GM18517 (cell line): ENCODE measurements around the gene INAFM2.

Experiments used
- ATAC-seq: cut with Tn5 transposase; IDR thresholded peaks from one replicate; pipeline ENCODE4 v1.9.1; 2021; ENCODE audit warnings: mild to moderate bottlenecking, moderate library complexity; ENCODE audit not compliant: unreplicated experiment

INAFM2 gene

GRCh38 chr15:40305281-40305680 is 18.2 kb upstream of the INAFM2 start:
- no peak for ATAC-seq

GRCh38 chr15:40306371-40306770 is 17.1 kb upstream of the INAFM2 start:
- no peak for ATAC-seq

DNA sequence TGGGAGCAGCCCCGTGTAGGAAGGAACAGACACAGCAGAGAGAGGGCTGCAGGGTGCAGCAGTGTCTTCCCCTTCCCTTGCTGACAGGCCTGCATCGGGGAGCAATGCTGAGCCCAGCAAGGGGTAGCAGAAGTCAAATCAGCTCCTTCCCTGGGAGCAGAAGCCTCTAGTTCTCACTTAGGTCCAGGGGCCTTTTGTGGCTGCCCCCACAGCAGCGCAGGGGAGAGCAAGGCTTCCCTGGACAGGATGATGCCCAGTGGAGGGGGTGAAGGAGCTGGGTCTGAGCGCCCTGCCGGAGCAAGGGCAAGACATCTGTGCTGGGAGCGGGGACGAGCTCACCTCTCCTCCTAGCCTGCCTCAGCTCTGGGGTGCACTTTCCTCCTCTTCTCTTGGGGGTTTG is 16.6 kb upstream of the INAFM2 start:
- ATAC-seq = no peak

GRCh38 chr15:40307421-40308211 is 15.9 kb upstream of the INAFM2 start, which contains the start of gene PLCB2:
Gene PLCB2 (minus strand): TSS chr15:40307935. CDS start chr15:40307672, 263 bp downstream.
- ATAC-seq = no peak

GRCh38 chr15:40309344-40309862 is 14.1 kb upstream of the INAFM2 start:
- no peak for ATAC-seq

GRCh38 chr15:40310001-40310959 is 13.2 kb upstream of the INAFM2 start:
- no peak for ATAC-seq

GRCh38 chr15:40310993-40311392 is 12.5 kb upstream of the INAFM2 start:
- no peak for ATAC-seq

DNA sequence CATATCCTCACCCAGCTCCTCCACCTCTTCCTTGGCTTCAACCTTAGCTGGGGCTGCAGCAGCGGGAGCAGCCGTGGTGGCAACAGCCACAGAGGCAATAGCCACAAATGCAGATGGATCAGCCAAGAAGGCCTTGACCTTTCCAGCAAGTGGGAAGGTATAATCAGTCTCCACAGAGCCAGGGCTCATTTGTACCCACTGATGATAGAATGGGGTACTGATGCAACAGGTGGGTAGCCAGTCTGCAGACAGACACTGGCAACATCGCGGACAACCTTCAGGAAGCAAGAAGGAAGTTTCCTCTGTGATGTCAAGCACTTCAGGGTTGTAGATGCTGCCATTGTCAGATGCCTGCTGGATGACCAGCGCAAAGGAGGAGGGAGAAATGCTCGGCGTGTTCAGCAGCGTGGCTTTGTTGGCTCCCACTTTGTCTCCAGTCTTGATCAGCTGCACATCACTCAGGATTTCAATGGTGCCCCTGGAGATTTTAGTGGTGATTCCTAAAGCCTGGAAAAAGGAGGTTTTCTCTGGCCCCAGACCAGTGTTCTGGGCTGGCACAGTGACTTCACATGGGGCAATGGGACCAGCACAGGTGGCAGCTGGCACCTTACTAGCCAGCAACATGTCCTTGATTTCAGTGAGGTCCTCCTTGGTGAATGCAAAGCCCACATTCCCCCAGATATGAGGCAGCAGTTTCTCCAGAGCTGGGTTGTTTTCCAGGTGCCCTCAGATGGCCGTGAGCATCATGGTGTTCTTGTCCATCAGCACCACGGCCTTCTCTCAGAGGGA is 10.9 kb upstream of the INAFM2 start:
- ATAC-seq = no peak

DNA sequence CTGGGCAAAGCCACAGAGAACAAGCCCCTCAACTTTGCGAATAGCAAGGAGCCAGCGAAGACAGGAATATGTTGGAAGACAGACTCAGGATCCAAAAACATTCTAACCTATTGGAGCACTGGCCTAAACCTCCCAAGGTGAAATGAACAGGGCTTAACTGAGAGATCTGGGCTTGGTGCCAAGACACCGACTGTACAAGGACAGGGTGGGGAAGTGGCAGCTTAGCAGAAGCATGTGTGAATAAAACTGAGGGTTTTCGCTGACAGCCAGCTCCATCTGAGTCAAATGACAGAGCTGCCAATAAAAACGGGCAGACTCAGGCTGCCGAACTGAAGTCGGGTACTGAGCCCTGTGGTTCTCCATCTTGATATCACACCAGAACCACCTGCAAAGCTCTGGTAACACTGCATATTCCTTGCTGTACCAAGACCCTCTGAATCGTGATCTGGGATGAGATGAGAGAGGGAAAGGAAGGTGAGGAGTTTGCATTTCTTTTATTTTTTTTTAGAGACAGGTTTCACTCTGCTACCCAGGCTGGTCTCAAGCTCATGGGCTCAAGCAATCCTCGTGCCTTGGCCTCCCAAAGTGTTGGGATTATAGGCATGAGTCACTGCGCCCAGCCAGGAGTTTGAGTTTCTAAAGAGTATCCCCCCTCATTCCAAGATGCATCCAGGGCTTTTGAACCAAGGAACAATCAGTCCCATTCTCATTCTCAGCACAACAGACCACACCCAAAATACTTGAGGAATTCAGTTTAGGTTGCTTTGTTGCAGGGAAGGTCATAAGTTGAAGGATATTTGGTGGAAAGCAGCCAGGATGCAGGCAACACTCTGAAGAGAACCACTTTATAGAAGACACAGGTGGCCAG is 9.7 kb upstream of the INAFM2 start:
- ATAC-seq = no peak

GRCh38 chr15:40314723-40315276 is 8.7 kb upstream of the INAFM2 start:
- no peak for ATAC-seq

GRCh38 chr15:40316931-40317330 is 6.6 kb upstream of the INAFM2 start:
- no peak for ATAC-seq

- no peak for ATAC-seq
Observed at GRCh38 chr15:40317580-40317979, 5.9 kb upstream of the INAFM2 start.

- ATAC-seq = no peak
Observed at GRCh38 chr15:40320409-40320808, 3.1 kb upstream of the INAFM2 start.

DNA sequence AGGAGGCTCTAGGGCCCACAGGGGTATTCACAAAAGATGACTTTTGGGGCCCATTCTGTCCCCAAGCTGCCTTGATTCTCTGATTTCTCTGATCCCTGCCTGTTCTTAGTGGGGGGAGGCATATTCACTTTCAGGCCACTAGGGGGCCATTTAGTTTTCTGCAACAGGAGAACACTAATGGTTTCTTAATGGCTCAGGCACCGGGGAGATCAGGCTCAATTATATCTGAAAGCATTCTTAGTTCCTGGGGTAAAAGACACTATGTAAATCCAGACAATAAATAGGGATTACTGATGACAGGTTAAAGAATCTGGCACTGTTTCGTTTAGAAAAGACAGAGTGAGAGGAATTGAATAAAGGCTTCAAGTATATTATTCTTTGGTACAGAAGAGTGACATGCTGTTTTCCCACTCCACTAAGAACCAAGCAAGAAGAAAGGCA is 2.5 kb upstream of the INAFM2 start:
- ATAC-seq = peak; percentile 29

DNA sequence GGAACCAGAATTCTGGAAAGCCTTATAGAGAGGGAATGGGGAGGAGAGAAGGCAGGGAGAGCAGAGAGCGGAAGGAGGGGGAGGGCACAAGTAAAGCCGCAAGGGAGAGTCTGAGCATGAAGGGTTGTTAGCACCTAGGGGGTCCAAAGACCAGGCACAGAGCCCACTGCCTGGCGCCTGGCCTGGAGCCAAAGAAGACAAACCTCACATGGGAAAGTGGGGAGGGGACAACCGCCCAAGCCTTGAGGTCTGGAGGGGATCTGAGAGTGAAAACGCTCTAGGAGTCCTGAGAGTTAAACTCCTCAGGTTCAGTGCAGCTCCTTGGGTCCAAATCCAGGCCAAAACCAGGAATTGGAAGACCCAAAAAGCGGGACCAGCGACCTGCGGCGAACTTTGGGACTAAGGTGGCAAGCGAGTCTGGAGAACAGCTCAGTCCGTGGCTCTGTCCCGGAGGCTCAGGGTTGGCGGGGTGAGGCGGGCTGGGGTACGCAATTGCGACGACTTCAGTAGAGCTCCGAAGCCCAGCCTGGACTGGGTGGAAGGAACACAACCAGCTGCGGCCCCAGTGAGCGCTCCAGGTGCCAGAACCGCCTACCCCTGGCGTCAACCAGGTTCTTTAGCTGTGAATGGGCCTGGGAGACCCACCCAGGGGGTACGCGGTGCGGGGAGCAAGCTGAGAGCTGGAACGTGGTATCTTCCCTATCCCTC is 807 bp upstream of the INAFM2 start:
- no peak for ATAC-seq

- ATAC-seq = no peak
Observed at GRCh38 chr15:40323953-40324937, 753 bp downstream of the INAFM2 start.

GRCh38 chr15:40325188-40325587 is 1.7 kb downstream of the INAFM2 start:
- no peak for ATAC-seq

DNA sequence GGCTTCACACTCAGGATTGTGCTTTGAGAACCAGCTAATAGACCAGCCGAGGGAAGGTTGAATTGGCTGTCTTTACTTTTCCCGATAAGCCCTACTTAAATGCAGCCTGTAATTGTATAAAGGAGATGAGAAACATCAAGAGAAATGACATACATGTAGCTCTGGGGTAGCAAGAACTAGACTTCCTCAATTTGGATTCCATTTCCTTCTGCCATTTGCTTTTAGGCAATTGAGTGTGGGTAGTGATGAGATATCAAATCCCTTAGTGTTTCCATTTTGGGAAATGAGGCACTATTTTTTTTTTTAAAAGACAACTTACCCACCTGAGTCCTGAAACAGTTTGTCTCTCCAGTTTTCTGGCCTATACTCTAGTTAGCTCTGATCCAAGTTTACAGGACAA is 2.2 kb downstream of the INAFM2 start:
- no peak for ATAC-seq
